HG03045 (cell line): ENCODE results near the gene ATP1A1.

Source experiments
- ATAC-seq: cut with Tn5 transposase; IDR thresholded peaks from one replicate; pipeline ENCODE4 v1.9.1; 2021; ENCODE audit warnings: mild to moderate bottlenecking, moderate library complexity; ENCODE audit not compliant: unreplicated experiment

The ATP1A1 gene

DNA sequence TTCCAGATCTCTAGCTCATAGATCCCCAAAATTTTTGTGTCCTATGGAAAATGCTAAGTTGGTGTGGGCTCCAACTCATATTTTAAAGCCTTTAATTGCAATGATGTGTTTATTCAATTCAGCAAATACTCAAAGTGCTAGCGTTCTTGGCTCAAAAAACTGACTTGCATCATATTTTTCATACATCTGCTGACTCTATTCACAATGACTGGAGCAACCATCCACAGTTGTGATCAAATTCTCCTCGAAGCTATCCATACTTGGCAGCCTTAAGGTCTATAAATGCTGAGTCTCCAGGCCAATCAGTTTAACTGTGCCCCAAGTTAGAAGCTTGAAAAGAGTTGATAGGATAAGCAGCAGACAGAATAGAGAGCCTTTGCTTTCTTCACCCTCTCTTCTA, 2.9 kb upstream of the ATP1A1 start:
- no peak for ATAC-seq

DNA sequence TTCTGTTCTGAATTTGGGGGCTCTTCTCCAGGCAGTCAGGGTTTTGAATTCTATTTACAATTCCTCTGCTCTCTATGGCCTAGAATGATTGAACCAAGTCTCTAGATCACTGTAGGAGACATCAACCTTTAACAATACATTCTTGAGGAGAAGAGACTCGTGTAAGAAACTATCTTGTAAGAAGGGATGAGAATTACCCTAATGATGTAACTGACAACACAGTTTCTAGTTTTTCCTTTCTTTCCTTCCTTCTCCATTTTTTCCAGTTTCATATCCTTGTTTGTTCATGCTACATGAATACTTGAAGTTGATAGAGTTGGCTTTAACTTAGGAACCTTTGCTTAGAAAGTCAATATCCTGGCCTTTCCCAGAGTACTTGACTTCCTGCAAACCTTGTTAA, 1.3 kb upstream of the ATP1A1 start:
- ATAC-seq: no peak

DNA sequence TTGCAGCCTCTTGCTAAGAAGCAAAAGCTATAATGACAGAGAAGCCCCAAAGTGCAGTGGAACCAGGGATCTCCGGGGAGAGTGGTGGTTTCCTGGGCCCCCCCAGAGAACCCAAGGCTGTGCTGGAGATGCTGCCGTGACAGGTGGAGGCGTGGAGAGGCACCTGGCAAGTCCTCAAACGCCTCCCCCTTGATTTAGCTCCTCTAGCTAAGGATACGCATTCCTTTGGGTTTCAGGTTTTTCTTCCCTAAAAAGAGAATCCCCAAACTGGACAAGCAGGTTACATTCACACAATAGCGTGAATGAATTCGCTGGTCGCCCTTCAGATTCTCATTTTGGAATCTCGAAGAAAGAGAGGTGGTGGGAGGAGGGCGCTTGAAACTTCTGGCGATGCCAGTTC, 853 bp upstream of the ATP1A1 start:
- ATAC-seq: no peak

DNA sequence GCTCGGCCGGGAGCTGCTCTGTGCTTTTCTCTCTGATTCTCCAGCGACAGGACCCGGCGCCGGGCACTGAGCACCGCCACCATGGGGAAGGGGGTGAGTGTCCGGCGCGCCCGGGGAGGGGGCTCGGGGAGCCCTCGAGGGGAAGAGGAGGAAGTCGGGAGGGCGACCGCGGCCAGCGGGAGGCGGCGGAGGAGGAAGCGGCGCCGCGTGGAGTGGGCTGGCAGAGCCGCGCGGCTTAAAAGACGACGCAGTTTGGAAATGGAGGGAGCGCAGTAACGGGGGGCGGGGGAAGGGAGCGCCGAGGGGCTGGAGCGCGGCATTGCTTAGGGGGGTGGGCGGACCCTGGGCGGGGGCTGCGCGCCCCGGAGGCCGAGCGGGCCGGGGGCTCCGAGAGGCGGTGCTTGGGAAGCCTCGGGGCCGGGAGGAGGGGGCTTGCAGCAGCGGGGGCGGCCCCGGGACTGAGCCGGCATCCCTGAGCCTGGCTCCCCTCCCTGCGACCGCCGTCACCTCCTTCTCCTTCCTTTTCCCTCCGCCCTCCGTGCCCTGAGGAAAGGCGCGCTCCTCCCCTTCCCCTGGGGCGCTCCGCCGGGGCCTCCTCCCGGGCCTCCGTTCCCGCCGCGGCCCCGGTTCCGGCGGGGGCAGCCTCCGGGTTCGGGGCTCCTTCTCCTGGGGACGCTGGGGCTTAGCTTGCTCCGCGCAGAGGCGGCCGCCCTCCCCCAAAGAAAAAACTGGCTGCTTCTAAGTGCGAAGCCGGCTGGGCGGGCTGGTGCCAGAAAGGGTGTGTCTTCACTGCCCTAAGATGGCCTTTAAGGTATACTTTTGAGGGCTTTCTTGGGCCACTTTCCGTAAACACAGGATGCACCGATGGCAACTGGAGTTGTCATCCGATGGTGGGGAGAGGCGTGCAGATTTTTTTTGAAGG, 648 bp downstream of the ATP1A1 start:
- ATAC-seq: peak; percentile 17

- no peak for ATAC-seq
These were observed 1.5 kb downstream of the ATP1A1 start for GRCh38 chr1:116374353-116375147.

DNA sequence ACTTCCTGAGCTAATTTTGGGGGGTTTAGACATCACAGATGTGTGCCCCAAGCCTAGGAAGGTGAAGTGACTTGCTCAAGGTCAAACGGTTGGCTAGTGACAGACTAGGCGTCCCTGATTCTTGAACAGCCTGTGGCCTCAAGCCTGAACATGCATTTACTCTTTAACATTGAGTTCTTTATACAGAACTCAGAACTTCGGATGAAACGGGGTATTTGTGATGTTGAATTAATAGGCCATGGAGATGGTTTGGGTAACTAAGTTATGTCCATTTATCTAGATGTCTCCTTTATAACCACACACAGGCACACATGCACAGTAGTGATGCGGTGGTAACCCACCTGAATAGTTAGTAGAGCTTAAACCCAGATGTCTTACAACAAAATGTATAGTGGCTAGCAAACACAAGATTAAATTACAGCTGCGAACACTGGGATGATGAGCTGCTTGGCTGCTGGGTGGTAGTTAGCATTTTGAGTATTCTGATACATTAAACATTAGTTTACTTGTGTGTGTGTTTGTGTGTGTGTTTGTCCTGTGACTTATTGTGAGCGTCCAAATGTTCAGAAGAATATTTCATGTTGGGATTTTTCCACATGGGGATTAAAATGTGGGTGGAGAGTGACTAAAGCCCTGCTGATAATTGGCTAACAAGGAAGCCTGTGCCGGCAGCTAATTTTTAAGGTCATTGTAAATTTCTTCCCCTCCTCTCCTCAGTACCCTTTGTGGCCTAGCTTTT, 2.3 kb downstream of the ATP1A1 start:
- ATAC-seq: no peak

DNA sequence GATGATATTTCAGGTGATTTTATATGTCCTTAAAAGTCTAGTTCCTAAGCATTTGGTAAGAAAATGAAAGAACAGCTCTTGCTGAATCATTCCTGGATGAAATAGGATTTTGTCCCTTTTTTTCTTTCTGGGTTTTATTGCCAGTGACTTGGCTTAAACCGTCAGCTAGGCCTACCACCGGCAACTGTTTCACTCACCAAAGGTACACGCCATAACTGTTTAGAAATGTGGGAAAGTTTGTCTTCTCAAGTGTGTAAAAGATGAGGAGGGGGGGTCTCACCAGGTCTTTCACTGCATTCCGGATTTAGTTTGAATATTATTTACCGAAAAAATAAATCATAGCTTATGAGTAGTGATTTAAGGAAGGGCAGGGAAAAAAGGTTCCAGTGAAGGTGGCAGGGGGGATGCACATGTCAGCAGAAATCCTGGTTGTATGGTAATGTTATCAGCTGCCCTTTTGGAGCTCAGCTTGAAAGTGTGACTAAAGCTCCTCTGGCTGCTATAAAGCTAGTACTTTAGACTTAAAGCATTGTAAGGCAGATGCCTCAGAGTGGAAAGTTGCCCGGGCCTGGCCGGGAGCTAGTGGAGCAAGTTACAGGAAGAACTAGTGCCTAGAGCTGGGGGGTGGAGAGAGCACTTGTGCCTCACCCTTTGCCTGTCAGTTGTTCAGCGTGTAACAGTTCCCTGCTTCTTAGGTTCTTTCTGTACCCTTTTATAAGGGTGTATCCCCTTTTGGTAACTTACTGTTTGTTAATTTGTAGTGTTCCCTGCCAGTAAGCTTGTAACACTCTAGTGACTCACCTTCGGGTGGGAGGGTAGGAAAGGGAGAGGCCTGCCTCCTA, 3.1 kb downstream of the ATP1A1 start:
- no peak for ATAC-seq

- no peak for ATAC-seq
These were observed 3.7 kb downstream of the ATP1A1 start for GRCh38 chr1:116376729-116377086.

GRCh38 chr1:116377541-116378529, 4.8 kb downstream of the ATP1A1 start:
- peak; percentile 53 for ATAC-seq

DNA sequence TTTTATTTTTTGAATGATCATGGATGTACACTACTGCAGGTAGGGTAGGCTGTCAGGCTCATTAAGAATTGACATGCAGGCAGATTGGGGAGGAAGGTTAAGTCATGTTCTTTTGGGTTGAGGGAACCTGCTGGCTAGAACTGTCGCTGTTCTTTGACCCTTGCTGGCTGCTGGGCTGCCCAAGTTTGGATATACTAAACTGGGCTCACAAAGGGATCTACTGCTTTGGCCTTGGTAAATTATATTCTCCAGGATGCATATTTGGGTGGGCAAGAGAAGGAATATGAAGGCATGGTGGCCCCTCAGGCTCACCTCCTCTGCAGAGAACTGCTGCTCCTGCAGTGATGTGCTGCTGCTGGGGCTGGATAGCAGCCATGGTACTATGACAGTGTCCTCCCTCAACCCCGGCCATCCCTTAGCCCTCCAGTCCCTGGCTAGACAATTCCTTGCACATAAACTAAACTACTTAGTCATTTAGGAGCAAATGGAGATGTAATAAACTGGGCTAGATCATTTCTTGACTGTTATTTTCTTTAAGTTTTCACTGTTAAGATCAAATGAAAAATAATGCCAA, 6.1 kb downstream of the ATP1A1 start:
- ATAC-seq: no peak

- ATAC-seq: no peak
These were observed 6.8 kb downstream of the ATP1A1 start for GRCh38 chr1:116379674-116380498.

DNA sequence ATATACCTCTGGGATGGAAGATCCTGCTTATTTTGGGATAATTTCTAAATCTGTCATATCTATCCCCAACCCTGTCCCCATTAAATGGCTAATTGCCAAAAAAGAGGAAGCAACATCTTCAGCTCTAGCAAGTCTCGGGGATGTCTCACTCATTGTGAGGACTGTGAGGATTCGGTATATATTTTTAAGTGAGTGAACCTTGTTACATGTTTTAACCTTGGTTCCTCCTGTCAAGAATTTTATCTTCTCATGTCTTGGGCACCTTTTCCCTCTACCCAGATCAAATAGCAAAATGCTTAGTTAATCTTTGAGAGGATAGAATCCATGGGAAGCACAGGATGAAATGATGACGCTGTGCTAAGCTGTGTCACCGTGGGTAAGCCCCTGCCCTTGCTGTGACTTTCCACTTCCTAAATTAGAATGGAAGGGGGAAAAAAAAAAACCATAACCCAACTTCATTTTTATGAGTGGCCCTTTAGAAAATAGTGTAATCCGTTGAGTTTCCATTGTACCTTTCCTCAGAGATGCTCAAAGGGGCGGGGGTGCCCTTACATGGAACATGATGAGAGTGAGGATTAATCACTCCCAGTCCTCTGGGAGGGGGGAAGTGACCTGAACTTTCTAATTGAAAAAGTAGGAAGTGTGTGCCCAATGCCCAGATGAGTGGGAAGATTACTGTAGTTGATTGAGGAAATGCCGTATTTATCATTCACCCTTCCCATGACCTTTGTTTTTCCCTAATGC, 7.6 kb downstream of the ATP1A1 start:
- no peak for ATAC-seq

DNA sequence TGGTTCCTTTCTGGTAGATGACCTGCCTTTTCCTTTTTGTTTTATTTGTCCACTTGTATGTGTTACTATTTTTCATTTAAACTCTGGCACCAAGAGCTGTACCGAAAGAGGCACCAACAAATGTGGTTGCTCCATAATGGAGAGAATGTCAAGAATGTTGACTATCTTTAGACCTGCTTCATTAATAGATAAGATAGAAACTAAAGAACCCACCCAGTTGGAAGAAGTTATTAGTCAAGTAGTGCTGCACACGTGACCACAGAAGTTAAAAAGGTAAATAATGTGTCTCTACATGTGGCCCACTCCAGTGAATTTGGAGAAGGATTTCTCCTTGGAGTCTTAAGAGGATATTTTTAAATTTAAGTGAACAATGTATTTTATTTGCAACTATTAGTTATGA, 9.3 kb downstream of the ATP1A1 start:
- ATAC-seq: no peak

DNA sequence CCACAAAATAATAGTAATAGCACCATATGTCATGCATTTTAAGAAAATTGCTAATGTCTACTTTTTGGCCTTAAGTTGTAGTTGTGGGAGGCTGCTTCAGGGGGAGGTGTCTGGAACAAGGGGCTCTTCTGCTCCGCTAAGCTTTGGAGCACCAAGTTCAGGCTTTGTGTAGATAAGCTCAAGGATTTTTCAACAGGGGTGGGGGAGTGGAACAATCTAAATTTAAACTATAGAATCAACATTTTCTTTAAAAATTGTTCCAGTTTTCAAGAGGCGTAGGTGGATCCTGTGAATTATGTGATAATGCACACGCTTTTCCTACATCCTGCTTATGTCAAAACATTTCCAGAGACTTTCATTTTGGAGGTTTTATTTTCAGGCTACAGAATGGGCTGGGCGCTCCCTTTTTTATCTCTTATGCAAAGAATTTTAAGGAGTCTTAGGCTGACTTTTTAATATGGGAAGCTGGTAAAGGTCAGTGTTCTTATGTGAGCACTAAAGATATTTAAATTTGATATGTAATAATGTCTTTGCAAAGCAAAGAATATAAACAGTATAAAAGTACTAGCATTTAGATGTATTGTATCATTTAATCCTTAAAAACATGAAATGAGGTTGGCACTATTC, 9.9 kb downstream of the ATP1A1 start:
- ATAC-seq: no peak

DNA sequence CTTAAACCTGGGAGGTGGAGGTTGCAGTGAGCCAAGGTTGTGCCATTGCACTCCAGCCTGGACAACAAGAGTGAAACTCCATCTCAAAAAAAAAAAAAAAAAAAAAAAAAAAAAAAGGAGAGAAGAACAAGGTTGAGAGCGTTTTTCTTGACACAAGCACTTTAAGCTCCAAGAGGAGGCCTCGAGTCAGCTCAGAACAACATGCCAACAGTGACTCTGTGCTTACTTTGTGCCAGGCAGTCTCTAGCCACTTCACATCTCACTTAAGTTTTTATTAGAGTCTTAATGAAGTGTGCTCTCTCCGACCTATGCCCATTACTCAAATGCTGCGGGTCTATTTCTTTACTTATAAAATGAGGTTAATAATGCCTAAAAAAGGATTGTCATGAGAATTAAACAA, 13.0 kb downstream of the ATP1A1 start:
- ATAC-seq: no peak

DNA sequence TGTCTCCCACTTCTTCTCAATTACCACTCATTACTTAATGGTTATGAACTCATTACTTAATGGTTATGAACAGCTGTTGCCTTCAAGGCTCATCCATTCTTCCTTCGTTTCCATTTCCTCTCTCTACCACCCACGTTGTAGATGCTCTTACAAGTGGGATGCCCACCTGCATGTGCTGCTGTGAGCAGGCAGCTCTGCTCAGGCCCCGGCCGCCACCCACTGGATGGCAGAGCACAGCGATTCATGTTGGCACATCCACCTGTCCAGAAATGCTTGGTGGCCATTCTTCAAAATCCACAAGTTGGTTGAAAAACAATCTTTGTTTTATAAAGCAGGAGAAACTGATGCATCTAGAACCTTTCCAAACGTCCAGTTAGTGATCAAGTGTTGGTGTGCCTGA, 14.5 kb downstream of the ATP1A1 start:
- ATAC-seq: no peak

GRCh38 chr1:116388122-116388521, 15.1 kb downstream of the ATP1A1 start:
- ATAC-seq: no peak
